Activated naive CD8-positive, alpha-beta T cell treated with anti-CD3 and anti-CD28 coated beads, Interleukin-2, amount 50 U/mL, for 16 hours (primary cell): ENCODE measurements around the gene EXOSC9.

Experiments
- DNase-seq: peaks from one replicate; pipeline ENCODE4 v3.0.0-alpha.2; 2020; ENCODE audit warnings: low read depth, low spot score

The EXOSC9 gene

GRCh38 chr4:121788896-121789295 is 12.2 kb upstream of the EXOSC9 start:
- DNase-seq: no peak

- no peak for DNase-seq
Measured at GRCh38 chr4:121789455-121789854, 11.7 kb upstream of the EXOSC9 start.

DNA sequence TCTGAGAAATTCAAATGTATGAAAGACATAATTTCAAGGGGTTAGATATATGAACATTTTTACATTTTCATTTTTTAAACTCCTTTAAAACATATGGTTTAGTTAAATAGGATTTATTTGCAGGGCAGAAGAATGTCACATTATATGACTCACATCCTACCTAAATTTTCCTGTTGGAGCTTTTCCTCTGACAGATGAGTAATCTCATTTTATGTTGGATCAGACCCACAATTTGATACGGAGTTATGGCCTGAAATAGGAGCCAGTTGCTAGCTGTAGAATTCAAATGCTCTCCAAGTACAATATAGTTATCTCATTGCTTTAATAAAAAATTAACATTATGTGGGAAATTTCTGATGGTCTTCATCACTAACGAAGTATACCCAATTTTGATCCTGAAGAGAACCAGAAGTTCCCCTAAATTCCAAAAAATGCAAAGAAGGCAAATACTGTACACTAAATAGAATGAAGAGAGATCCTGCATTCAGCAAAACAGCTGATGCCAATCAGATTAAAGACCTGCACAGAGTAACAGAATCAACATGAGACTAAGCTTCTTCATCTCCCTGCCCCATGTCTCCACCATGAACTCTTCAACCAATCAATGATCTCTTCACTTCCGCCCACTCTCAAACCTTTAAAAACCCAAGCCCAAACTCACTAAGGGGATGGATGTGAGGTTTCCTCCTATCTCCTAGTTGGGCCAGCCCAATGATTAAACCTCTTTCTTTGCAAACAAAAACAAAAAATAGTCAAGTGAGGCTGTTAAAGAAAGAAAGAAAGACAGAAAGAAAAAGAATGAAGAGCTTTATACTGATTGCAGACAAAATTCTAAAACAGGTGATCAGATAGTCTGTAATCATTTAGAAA is 10.9 kb upstream of the EXOSC9 start:
- DNase-seq: no peak

DNA sequence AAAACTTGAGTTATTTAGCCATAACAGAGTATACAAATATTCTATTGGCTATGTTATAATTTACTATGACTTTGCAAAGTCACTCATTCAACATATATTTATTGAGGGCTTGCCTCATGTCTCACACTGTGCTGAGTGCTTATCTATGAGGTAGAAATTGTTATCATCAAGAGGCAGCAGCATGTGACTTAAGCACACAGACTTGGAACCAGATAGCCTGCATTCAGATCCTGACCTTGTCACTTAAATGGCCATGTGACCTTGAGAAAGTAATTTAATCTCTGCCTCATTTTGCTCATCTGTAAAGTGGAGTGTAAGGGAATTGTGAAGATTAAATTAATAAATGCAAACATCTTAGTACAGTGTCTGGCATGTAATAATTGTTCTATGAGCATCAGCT is 10.1 kb upstream of the EXOSC9 start:
- DNase-seq: no peak

DNA sequence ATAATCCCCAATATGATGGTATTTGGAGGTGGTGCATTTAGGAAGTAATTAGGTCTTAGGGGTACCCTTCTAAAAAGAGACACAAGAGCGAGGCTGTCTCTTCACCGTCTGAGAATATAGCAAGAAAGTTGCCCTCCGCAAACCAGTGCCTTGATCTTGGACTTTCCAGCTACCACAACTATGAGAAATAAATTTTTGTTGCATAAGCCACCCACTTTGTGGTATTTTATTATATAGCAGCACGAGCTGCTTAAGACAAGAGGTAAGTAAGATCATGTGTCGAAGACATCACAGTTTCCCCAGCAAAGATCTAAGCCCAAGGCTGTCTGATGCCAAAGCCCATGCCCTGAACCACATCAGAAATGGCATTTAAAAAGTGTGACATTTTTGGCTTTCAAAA is 9.6 kb upstream of the EXOSC9 start:
- DNase-seq: no peak

DNA sequence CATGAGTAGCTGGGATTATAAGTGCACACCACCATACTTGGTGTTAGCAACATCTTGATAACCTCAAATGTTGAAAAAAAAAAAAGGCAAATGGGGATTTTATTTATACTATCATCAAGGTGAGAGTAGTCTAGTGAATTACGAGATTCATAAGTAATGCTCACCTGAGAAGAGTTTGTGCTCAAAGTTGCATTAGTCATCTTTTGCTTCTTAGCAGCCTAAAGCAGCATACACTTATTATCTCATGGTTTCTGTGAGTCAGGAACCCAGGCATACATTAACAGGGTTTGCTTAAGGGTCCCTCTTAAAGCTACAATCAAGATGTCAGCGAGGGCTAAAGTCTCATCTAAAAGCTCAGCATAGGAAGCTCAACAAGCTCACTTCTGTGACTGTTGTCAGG is 8.2 kb upstream of the EXOSC9 start:
- DNase-seq: no peak

GRCh38 chr4:121794505-121795188 is 6.5 kb upstream of the EXOSC9 start:
- DNase-seq: no peak

DNA sequence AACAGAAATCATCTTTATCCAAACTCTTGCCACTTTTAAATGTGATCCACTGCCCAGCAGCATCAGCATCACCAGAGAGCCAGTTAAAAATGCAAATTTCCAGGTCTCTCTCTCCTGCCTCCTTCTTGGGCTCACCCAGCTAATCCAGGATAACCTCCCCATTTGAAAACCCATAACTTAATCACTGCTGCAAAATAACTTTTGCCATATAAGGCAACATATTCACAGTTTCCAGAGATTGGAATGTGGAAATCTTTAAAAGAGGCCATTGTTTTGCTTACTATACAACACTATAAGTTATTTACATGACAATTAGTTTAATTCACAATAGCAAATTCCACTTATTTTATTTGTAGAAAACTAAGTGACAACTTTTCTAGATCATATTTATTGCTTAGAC is 4.8 kb upstream of the EXOSC9 start:
- no peak for DNase-seq

- no peak for DNase-seq
Measured at GRCh38 chr4:121799208-121799823, 1.8 kb upstream of the EXOSC9 start.

GRCh38 chr4:121799867-121800501 is 1.1 kb upstream of the EXOSC9 start:
- DNase-seq: no peak

DNA sequence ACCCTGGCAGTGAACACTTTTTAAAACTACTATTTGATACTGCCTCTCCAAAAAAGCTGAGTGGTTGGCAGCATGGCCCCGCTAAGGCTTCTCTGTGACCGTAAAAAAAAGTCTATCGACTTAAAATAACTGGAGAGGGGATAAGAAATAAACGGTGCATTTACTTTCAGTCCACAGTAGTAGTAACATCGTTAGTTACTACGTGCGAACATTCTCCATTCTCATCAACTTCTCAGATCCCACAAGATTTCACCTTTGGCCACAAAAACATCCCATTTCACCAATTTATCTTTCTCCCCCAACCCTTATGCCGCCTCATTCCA is 524 bp upstream of the EXOSC9 start:
- DNase-seq: no peak

DNA sequence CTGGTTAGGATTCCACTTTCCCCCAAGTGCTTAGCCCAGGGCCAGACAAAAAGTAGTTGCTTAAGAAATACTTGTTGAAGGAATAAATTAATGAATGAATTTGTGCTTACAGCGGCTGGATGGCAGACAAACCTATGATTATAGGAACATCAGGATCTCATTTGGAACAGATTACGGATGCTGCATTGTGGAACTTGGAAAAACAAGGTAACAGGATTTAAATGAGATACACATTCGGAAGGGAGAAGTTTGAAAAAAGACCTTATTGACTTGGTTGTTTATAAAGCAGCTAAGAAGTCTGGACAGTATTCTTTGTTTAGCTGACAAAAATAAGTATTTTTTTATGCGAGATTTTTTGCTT is 572 bp downstream of the EXOSC9 start:
- DNase-seq: no peak

GRCh38 chr4:121806411-121806810 is 5.3 kb downstream of the EXOSC9 start:
- DNase-seq: no peak

DNA sequence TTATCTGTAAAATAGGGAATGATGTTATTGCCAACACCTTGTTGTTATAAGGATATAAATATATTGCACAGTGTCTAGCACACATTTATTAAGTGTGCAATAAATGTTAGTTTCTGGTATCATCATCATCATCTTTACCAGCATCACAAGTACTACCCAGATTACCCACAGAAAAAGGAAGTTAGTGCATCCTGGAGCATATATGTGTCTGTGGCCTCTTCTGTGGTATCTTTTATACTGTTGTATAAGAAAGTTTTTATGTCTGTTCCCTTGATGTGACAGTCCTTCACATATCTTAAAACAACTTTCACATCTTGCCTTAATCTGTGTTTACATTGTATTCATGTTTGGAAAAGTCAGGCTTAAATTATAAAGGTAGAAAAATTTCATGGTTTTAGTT is 10.0 kb downstream of the EXOSC9 start:
- no peak for DNase-seq

DNA sequence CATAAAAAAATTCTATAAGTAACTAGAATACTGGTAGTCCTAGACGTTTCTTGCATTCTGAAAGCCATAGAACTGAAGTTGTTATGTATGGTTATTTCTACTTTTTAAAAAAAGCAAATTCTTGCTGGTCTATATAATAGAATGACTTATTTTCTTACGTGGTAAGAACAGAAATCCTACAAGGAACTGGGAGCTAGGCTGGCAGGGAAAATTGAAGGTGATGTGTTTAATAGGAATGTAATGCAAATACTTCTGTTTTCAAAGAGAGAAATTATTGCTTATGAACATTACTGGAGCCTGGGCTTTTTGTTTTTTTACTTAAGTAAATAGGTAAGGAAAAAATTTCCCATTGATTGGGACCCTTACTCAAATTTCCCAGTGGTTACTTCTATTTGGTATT is 13.6 kb downstream of the EXOSC9 start:
- DNase-seq: no peak

DNA sequence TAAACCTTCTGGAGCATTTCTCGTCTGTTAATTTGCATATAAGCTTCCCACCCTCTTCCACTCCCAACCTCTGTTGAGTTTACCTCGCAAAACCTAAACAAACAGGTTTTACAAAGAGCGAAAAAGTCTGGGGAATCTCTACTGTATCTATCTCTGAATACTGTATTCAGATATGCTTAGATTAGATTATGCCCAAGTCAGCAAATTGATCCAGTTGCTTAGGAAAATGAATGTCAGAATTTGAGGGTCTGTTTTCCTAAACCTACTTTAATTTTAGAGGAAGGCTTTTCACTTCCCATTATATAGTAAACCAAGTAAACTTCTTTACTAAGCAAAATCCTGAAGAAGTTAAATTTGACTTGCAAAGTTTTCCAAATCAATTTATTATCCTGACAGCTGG is 15.9 kb downstream of the EXOSC9 start:
- DNase-seq: no peak

DNA sequence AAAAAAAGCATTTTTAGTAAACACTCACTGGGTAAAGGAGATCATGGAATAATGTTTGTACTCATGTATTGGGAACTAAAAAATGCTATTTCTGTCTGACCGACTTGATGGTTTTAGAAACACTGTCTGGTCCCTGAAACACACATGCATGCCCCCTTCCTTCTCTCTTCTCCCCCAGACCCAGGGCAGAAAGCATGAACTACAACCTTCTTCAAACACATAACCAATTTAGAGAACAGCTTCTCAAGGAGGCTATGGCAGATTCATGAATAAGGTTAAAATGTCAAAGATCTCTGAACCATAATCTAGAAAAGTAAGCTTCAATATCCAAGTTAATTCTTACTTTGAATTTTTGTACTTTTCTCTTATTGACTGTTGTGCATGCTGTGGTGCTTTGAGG is 16.6 kb downstream of the EXOSC9 start:
- DNase-seq: no peak

DNA sequence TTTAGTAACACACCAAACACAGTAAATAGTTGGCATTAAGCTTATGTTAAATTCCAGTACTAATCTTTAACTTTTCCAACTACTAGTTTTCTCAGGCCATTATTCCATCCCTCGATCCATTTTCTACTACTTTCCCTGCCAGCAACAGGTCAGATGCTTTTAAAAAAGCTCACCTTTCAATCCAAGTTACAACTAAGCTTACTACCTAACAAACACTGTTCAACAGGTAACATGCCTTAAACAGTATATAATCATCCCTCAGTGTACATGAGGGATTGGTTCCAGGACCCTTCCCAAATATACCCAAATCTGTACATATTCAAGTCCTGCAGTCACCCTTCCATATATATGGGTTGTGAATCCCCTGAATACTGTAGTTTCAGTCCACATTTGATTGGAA is 17.1 kb downstream of the EXOSC9 start:
- DNase-seq: no peak

DNA sequence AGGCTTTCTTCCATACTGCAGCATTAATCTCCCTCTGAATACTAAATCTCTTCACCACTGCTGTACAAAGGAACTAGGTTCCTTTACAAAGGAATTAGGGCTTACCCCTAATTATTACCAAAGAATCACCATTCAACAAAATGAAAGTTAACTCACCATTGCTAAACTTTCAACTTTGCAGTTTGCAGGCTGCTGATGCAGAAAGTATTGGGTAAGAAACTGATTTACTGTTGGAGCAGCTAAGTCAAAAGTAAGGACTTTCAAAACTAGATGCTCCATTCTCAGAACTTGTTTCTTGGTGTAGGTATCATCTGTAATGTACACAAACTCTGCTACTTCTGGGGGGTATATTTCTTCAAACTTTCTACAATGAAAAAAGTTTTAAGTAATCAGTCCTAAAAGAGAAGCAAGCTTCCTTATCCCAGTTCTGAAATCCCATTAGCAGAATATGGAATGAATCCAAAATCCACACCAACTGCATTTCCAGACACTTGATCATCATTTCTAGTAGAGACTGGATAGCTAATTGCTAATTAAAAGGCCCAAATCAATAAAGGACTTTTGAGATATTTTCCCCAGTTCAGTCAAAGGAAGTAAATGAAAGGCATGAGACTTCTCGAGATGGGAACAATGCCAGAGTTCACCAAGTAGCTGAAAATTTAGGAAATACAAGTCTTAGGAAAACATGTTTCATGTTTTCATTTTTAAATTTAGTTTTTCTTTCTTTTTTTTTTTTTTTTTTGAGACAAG is 18.3 kb downstream of the EXOSC9 start:
- DNase-seq: no peak

- no peak for DNase-seq
Measured at GRCh38 chr4:121822047-121822446, 20.9 kb downstream of the EXOSC9 start.

DNA sequence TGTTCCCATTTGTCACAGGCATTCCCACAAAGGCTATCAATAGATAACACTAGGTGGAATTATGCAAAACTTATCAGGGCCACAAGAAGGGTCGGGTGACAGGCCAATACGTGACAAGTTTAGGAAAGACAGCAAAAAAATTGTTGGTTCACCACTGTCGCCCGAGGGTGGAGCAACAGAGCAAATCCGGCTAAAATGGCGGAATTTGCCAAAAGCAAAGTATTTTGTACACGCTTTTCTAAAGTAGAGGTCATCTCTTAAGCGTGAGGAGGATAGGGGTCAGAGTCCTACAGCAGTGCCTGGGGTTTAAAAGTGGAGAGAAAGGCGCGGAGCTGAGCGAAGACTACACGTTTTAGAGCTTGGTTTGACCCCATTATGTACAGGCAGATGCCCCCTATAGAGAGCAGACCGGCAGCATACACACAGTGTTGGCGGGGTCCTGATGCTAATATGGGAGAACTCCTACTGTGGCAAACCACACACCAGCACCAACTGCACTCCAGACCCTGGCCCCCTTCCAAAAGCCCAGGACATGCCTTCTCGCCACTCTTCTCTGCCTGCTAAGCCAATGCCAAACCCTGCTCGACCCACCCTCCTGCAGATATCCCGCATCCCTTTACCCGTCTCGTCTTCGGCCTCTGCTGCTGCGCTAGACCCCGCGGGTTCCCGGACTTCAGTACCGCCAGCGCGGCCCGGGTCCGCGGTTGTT is 21.8 kb downstream of the EXOSC9 start:
- DNase-seq: no peak
